Measurements from ENCODE around the gene HSPA8. TPM values are rescaled to one million over a fixed set of nuclear protein-coding genes. Genes with fewer than 3 reads are reported as not detected.

The HSPA8 gene
- total and polyA plus RNA-seq, 10 of the 15 experiments (the other 5 are each of a cell fraction or from before 2014, with no cell fraction given) = 1,190 to 3,205 (median 2,045) TPM

GRCh38 chr11:123034597-123034996 is 27.3 kb downstream of the HSPA8 start:
- no peak overlapping the region for H3K4me2 ChIP-seq (ENCODE audit: control insufficient read depth, insufficient read depth)
- H2AFZ ChIP-seq (ENCODE audit: control insufficient read depth, low read depth, low read length) = no peak overlapping the region
- 55% methylated on average over 6 of the region's 6 CpGs for WGBS (ENCODE audit: insufficient coverage, insufficient replicate concordance, low lambda C conversion rate, missing lambda C conversion rate)
- H3K9ac ChIP-seq (ENCODE audit: control insufficient read depth, insufficient read depth, low read length) = no peak overlapping the region
- H4K20me1 ChIP-seq (ENCODE audit: control insufficient read depth, insufficient read depth) = no peaks in the 10 kb centered on the region
- no peaks in the 10 kb centered on the region for H3K79me2 ChIP-seq (ENCODE audit: control insufficient read depth, insufficient read depth, low read length)
- ChIA-PET CTCF (interaction anchor here (0.5 to 6.8 kb wide), 9 partner anchors 10 to 213 kb away, joined by 3 to 55 read pairs (median 4); no protein-coding TSS in a partner anchor), RAD21 (ENCODE audit: unreplicated experiment) (no interaction called here), POLR2A (no interaction called here), SMC1A (ENCODE audit: uncharacterized antibody, unreplicated experiment) (interaction anchor here (0.9 to 3.4 kb wide), 5 partner anchors 12 to 32 kb away, joined by 3 to 19 read pairs (median 3); no protein-coding TSS in a partner anchor)
- no TSS peak for BruUV-seq (replicated peaks)
- in situ Hi-C loops (cut with MboI) (no loop called here), intact Hi-C loops (cut with micrococcal nuclease; ENCODE audit: unreplicated experiment) (no loop called here)
- no peak overlapping the region for H3K4me3 ChIP-seq
- no peak for DNase-seq (ENCODE audit: low read depth, low spot score)
- no peaks in the 10 kb centered on the region for H3K4me1 ChIP-seq (ENCODE audit: control insufficient read depth, insufficient read depth, low read length)
- no peak for ATAC-seq
- no peaks in the 10 kb centered on the region for H3K9me3 ChIP-seq (replicated peaks; ENCODE audit: control insufficient read depth, insufficient read depth, low read length)
- no peak overlapping the region for H3K27ac ChIP-seq (ENCODE audit: control insufficient read depth, insufficient read depth)
- TF ChIP-seq POLR2AphosphoS5 (IDR thresholded peaks at IDR 0.05; ENCODE audit: low read length) (no peak), RAD51 (IDR thresholded peaks at IDR 0.05) (no peak), SP1 (IDR thresholded peaks at IDR 0.05; ENCODE audit: low read depth, low read length) (no peak), HDAC2 (IDR thresholded peaks at IDR 0.05) (no peak), SMAD1 (IDR thresholded peaks at IDR 0.05; ENCODE audit: low read depth, partially characterized antibody) (no peak), YY1 (IDR thresholded peaks at IDR 0.05; ENCODE audit: low read depth, low read length) (no peak), HSF1 (IDR thresholded peaks at IDR 0.05; ENCODE audit: low read depth, low read length) (no peak), KAT2A (conservative IDR thresholded peaks at IDR 0.05; ENCODE audit: control insufficient read depth, low read depth, low read length) (no peak), SREBF1 (IDR thresholded peaks at IDR 0.05; ENCODE audit: low read length) (no peak), POLR2A (IDR thresholded peaks at IDR 0.05; ENCODE audit: low read depth, low read length) (no peak), STAT1 (conservative IDR thresholded peaks at IDR 0.05) (no peak)
- TF ChIP-seq, protein P1, sequence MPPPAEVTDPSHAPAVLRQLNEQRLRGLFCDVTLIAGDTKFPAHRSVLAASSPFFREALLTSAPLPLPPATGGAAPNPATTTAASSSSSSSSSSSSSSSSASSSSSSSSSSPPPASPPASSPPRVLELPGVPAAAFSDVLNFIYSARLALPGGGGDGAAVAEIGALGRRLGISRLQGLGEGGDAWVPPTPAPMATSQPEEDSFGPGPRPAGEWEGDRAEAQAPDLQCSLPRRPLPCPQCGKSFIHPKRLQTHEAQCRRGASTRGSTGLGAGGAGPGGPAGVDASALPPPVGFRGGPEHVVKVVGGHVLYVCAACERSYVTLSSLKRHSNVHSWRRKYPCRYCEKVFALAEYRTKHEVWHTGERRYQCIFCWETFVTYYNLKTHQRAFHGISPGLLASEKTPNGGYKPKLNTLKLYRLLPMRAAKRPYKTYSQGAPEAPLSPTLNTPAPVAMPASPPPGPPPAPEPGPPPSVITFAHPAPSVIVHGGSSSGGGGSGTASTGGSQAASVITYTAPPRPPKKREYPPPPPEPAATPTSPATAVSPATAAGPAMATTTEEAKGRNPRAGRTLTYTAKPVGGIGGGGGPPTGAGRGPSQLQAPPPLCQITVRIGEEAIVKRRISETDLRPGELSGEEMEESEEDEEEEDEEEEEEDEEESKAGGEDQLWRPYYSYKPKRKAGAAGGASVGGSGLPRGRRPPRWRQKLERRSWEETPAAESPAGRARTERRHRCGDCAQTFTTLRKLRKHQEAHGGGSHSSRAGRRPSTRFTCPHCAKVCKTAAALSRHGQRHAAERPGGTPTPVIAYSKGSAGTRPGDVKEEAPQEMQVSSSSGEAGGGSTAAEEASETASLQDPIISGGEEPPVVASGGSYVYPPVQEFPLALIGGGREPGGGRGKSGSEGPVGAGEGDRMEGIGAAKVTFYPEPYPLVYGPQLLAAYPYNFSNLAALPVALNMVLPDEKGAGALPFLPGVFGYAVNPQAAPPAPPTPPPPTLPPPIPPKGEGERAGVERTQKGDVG (CRISPR knock-in tag; IDR thresholded peaks at IDR 0.05) = no peak
- no peaks in the 10 kb centered on the region for H3K36me3 ChIP-seq (ENCODE audit: control insufficient read depth in 2 of 2, insufficient read depth in 2 of 2, low read length in 1 of 2)
- no peak for FAIRE-seq
- H3K27me3 ChIP-seq (replicated peaks in 1 of 2; ENCODE audit: control insufficient read depth in 2 of 2, insufficient read depth in 2 of 2, low read length in 1 of 2) = no peaks in the 10 kb centered on the region

All from GM12878 (cell line).